SU-DHL-6 (cell line): Measurements from ENCODE around the gene CP.

Source experiments
- H2AFZ ChIP-seq: fragments of 200-600 bp; sonication (generic); 2 replicates; pipeline ENCODE4 v1.6.1; 2014; ENCODE audit warnings: low read depth, mild to moderate bottlenecking, moderate library complexity, mixed read lengths, antibody characterized with exemption, low read length; ENCODE audit not compliant: severe bottlenecking
- H3F3A ChIP-seq: fragments of 200-600 bp; shearing (Covaris generic); 2 replicates; pipeline ENCODE4 v1.6.0; 2016; ENCODE audit warnings: antibody characterized with exemption, mild to moderate bottlenecking; ENCODE audit not compliant: insufficient read depth
- H3K27ac ChIP-seq: fragments of 200-600 bp; sonication (generic); 2 replicates; pipeline ENCODE4 v1.5.1; 2016; ENCODE audit warnings: low read depth, mild to moderate bottlenecking, low read length, moderate library complexity, mixed read lengths
- H3K27me3 ChIP-seq: fragments of 200-600 bp; sonication (generic), shearing (Covaris generic); 2 replicates; pipeline ENCODE4 v1.6.0; 2014; ENCODE audit warnings: mild to moderate bottlenecking, low read length
- H3K36me3 ChIP-seq: fragments of 200-600 bp; sonication (generic); 2 replicates; pipeline ENCODE4 v1.6.1; 2014; ENCODE audit warnings: mild to moderate bottlenecking, low read length, mixed read lengths
- H3K4me2 ChIP-seq: fragments of 300-600, 200-600 bp; shearing (Covaris generic), sonication (generic); 2 replicates; pipeline ENCODE4 v1.6.0; 2014; ENCODE audit warnings: low read length, low read depth, mild to moderate bottlenecking; ENCODE audit not compliant: poor library complexity, severe bottlenecking
- H3K4me3 ChIP-seq: fragments of 200-600 bp; sonication (generic); 2 replicates; pipeline ENCODE4 v1.5.1; 2014; ENCODE audit warnings: antibody characterized with exemption, low read length, mild to moderate bottlenecking, mixed read lengths; ENCODE audit not compliant: insufficient read depth, poor library complexity, severe bottlenecking
- H3K79me2 ChIP-seq: fragments of 200-600 bp; sonication (generic); 2 replicates; pipeline ENCODE4 v1.6.1; 2014; ENCODE audit warnings: mild to moderate bottlenecking, low read length, moderate library complexity; ENCODE audit not compliant: insufficient read depth
- H3K9ac ChIP-seq: fragments of 200-600 bp; sonication (generic); 2 replicates; pipeline ENCODE4 v1.7.0; 2014; ENCODE audit warnings: mild to moderate bottlenecking, low read length
- H3K9me2 ChIP-seq: fragments of 200-600 bp; sonication (generic); replicated peaks from 2 replicates; pipeline ENCODE4 v1.6.1; 2014; ENCODE audit warnings: low read length; ENCODE audit not compliant: insufficient read depth
- H3K9me3 ChIP-seq: fragments of 200-600 bp; sonication (generic); 2 replicates; pipeline ENCODE4 v1.6.1; 2014; ENCODE audit warnings: low read length, mixed read lengths; ENCODE audit not compliant: insufficient read depth
- H4K20me1 ChIP-seq: fragments of 200-600 bp; sonication (generic); 2 replicates; pipeline ENCODE4 v1.6.1; 2014; ENCODE audit warnings: low read depth, mild to moderate bottlenecking, antibody characterized with exemption, low read length, moderate library complexity, mixed read lengths
- CTCF ChIP-seq: fragments of 200-600 bp; sonication (generic); IDR thresholded peaks from one replicate; pipeline ENCODE4 v1.5.1; 2017; ENCODE audit warnings: antibody characterized with exemption, mild to moderate bottlenecking, low read length, moderate library complexity; ENCODE audit not compliant: insufficient read depth, poor library complexity, severe bottlenecking
- EZH2phosphoT487 ChIP-seq: fragments of 200-600 bp; sonication (generic), shearing (Covaris generic); conservative IDR thresholded peaks from 2 replicates; pipeline ENCODE4 v1.6.1; 2018; ENCODE audit warnings: mild to moderate bottlenecking, antibody characterized with exemption, low read length, moderate library complexity, mixed read lengths

The CP gene

GRCh38 chr3:149267565-149267964, 45.9 kb upstream of the CP start:
- H3K27me3 ChIP-seq = no peaks in the 10 kb centered on the region
- no peaks in the 10 kb centered on the region for H3K9me3 ChIP-seq
- H3K27ac ChIP-seq = no peak overlapping the region
- H3F3A ChIP-seq = no peaks in the 10 kb centered on the region
- H3K4me2 ChIP-seq = no peak overlapping the region
- TF ChIP-seq CTCF (no peak), EZH2phosphoT487 (no peak)
- no peaks in the 10 kb centered on the region for H4K20me1 ChIP-seq
- no peak overlapping the region for H3K9ac ChIP-seq
- H2AFZ ChIP-seq = no peak overlapping the region
- no peaks in the 10 kb centered on the region for H3K9me2 ChIP-seq
- H3K36me3 ChIP-seq = no peaks in the 10 kb centered on the region
- no peaks in the 10 kb centered on the region for H3K79me2 ChIP-seq
- H3K4me3 ChIP-seq = no peak overlapping the region

- H2AFZ ChIP-seq = no peak overlapping the region
- no peak overlapping the region for H3K27ac ChIP-seq
- no peaks in the 10 kb centered on the region for H3K27me3 ChIP-seq
- TF ChIP-seq CTCF = no peak
- no peak for TF ChIP-seq EZH2phosphoT487
- no peaks in the 10 kb centered on the region for H3K9me3 ChIP-seq
- H3K9ac ChIP-seq = no peak overlapping the region
- no peak overlapping the region for H3K4me3 ChIP-seq
- H3K4me2 ChIP-seq = no peak overlapping the region
- no peaks in the 10 kb centered on the region for H3K36me3 ChIP-seq
- H3K9me2 ChIP-seq = no peaks in the 10 kb centered on the region
- H4K20me1 ChIP-seq = no peaks in the 10 kb centered on the region
- no peaks in the 10 kb centered on the region for H3K79me2 ChIP-seq
- no peaks in the 10 kb centered on the region for H3F3A ChIP-seq
These were observed 45.1 kb upstream of the CP start for GRCh38 chr3:149266736-149267135.

- H3K4me2 ChIP-seq = no peak overlapping the region
- H3K36me3 ChIP-seq = no peaks in the 10 kb centered on the region
- H3K27me3 ChIP-seq = no peaks in the 10 kb centered on the region
- no peaks in the 10 kb centered on the region for H3K79me2 ChIP-seq
- no peaks in the 10 kb centered on the region for H3F3A ChIP-seq
- no peaks in the 10 kb centered on the region for H3K9me2 ChIP-seq
- H3K27ac ChIP-seq = no peak overlapping the region
- H3K4me3 ChIP-seq = no peak overlapping the region
- H4K20me1 ChIP-seq = no peaks in the 10 kb centered on the region
- H3K9ac ChIP-seq = no peak overlapping the region
- H3K9me3 ChIP-seq = no peaks in the 10 kb centered on the region
- H2AFZ ChIP-seq = no peak overlapping the region
- TF ChIP-seq EZH2phosphoT487 (no peak), CTCF (no peak)
These were observed 42.2 kb upstream of the CP start for GRCh38 chr3:149263856-149264255.

GRCh38 chr3:149258714-149259113, 37.1 kb upstream of the CP start:
- H3K4me2 ChIP-seq = no peak overlapping the region
- H3K9ac ChIP-seq = no peak overlapping the region
- no peaks in the 10 kb centered on the region for H3K27me3 ChIP-seq
- H3K4me3 ChIP-seq = no peak overlapping the region
- H3K9me3 ChIP-seq = no peaks in the 10 kb centered on the region
- no peaks in the 10 kb centered on the region for H3K36me3 ChIP-seq
- no peaks in the 10 kb centered on the region for H4K20me1 ChIP-seq
- no peak overlapping the region for H2AFZ ChIP-seq
- H3K9me2 ChIP-seq = no peaks in the 10 kb centered on the region
- TF ChIP-seq CTCF = no peak
- no peak for TF ChIP-seq EZH2phosphoT487
- H3K79me2 ChIP-seq = no peaks in the 10 kb centered on the region
- no peaks in the 10 kb centered on the region for H3F3A ChIP-seq
- H3K27ac ChIP-seq = no peak overlapping the region
